GM18951 (cell line): Measurements from ENCODE around the gene MAGI2.

Experiments used
- POLR2A ChIP-seq: IDR thresholded peaks from 4 replicates; pipeline ENCODE4 v1.6.1; 2011; ENCODE audit warnings: mild to moderate bottlenecking; ENCODE audit not compliant: insufficient read length, insufficient read depth; ENCODE audit errors: extremely low read depth
- in situ Hi-C: fragments of 300-500 bp; cut with MboI; formaldehyde crosslinking; loops from one replicate; pipeline ENCODE4 v1.12.0; 2022; ENCODE audit warnings: low sequenced_read_pairs, mixed read lengths, inconsistent platforms; ENCODE audit not compliant: unreplicated experiment

The MAGI2 gene

DNA sequence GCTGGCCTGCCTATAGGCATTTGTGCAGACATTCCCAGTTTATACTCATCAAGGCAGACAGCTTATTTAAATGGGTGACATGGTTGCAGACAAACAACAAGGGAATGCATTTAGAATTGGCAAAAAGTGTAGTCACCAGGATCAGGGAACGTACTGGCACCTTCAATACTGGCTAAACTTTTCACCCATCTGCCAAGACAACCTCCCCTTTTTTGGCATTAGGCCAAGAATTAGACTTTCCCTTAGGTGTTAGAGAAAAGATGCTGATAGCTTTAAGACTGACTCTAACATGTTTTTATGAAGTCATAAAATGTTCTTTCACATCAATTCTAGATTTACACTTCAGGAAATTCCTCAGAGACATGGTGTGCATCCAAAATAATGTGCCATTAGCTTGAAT lies 1289.0 kb downstream of the MAGI2 start:
- in situ Hi-C loops, result no loop called here
- no peak for TF ChIP-seq POLR2A

DNA sequence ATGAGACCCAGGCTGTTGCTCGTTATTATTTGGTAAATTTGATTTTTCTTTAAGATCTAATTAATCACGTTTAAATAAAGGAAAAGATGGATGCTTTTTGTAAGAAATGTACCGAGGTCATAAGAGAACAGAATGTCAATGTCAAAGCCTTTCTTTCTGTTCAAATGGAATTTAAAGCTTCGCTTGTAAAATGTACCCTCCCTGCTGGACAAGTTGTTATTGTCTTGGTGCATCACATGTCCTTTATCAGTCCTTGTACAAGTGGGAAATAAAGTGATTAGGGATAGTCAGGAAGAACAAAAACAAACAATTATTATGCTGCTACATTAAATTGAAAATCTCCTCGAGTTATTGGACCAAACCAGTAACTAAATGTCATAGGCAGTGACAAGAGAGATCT lies 1291.7 kb downstream of the MAGI2 start:
- in situ Hi-C loops, result no loop called here
- no peak for TF ChIP-seq POLR2A

DNA sequence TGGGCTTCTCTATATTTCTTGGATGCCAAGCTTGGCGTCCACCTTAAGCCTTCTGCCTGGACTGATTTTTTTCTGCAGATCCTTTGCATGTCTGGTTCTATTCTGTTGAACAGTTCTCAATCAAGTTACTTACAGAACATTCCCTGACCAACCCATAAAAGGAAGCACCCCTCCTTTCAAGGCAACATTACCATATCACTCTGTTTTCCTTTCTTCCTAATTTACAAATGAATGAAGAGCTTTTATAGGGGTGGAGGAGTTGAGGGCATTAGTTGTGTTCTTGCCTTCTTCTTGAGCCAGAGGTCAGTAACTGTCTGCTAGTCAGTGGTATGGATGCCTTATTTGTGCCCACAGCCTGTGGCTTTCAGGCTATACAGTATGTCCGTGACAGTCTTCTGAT lies 1293.9 kb downstream of the MAGI2 start:
- TF ChIP-seq POLR2A, result no peak
- in situ Hi-C loops, result no loop called here

GRCh38 chr7:78153285-78153684 lies 1300.2 kb downstream of the MAGI2 start:
- TF ChIP-seq POLR2A, result no peak
- in situ Hi-C loops, result no loop called here

GRCh38 chr7:78151229-78151628 lies 1302.2 kb downstream of the MAGI2 start:
- TF ChIP-seq POLR2A, result no peak
- in situ Hi-C loops, result no loop called here

- in situ Hi-C loops, result no loop called here
- no peak for TF ChIP-seq POLR2A
Measured at GRCh38 chr7:78149787-78150186, 1303.7 kb downstream of the MAGI2 start.

- in situ Hi-C loops, result no loop called here
- no peak for TF ChIP-seq POLR2A
Measured at GRCh38 chr7:78148166-78148894, 1305.1 kb downstream of the MAGI2 start.

- no peak for TF ChIP-seq POLR2A
- in situ Hi-C loops, result no loop called here
Measured at GRCh38 chr7:78146546-78146945, 1306.9 kb downstream of the MAGI2 start.

- in situ Hi-C loops, result no loop called here
- TF ChIP-seq POLR2A, result no peak
Measured at GRCh38 chr7:78143661-78144060, 1309.8 kb downstream of the MAGI2 start.

GRCh38 chr7:78141522-78142281 lies 1311.8 kb downstream of the MAGI2 start:
- in situ Hi-C loops, result no loop called here
- no peak for TF ChIP-seq POLR2A

GRCh38 chr7:78140109-78140508 lies 1313.4 kb downstream of the MAGI2 start:
- TF ChIP-seq POLR2A, result no peak

GRCh38 chr7:78139335-78139734 lies 1314.1 kb downstream of the MAGI2 start:
- in situ Hi-C loops, result no loop called here
- no peak for TF ChIP-seq POLR2A

More at GRCh38 chr7:78140109-78140508, 1313.4 kb downstream of the MAGI2 start:
- in situ Hi-C loops, result no loop called here

DNA sequence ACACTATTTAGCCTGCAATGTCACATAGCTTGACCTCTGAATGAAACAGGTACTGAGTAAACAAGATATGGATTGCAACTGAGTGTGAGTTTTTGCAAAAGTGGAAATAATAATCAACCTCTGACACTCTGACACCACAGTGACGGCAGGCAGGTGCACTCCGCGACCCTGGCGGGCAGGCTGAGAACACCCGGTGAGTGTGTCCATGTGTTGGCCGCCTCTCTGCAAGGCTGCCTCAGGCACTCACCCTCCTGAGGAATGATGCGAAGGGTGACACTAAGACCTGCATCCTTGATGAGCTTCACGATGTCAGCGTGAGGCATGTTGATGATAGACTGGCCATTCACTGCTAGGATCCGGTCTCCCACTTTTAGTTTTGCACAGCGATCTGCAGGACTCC lies 1318.7 kb downstream of the MAGI2 start:
- in situ Hi-C loops, result no loop called here
- TF ChIP-seq POLR2A, result no peak

DNA sequence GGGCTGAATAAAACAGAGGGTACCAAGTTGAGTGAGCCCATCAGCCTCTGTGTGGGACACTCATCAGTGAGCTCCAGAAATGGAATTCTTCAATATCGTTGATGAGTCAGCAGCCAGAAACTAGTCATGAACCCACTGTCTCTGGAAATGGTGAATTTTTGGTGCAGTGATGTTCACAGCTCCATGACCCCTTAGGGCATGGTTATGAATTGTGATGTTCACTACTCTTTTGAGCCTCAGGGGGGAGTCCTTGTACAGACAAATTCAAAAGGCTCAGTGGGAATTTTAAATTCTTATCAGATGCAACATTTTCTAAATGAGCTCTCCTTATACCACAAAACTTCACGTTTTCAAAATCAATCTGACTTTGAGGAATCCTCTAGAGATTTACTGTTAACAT lies 1319.2 kb downstream of the MAGI2 start:
- in situ Hi-C loops, result no loop called here
- no peak for TF ChIP-seq POLR2A
